ENCODE results near the gene ADGRA1.
A peak's percentile ranks its signal among the peaks of the same experiment; 100 is the strongest.

The ADGRA1 gene

GRCh38 chr10:133154996-133155778, 67.5 kb downstream of the ADGRA1 start:
- DNase-seq = no peak

GRCh38 chr10:133156674-133157579, 69.2 kb downstream of the ADGRA1 start:
- no peak for DNase-seq

- DNase-seq = no peak
Measured at GRCh38 chr10:133157662-133158436, 70.1 kb downstream of the ADGRA1 start.

- no peak for DNase-seq
Measured at GRCh38 chr10:133158437-133158755, 70.7 kb downstream of the ADGRA1 start.

GRCh38 chr10:133158756-133159610, 71.3 kb downstream of the ADGRA1 start:
- no peak for DNase-seq

- no peak for DNase-seq
Measured at GRCh38 chr10:133159611-133159949, 71.9 kb downstream of the ADGRA1 start.

GRCh38 chr10:133159950-133160825, 72.5 kb downstream of the ADGRA1 start, which contains the start of gene KNDC1:
Gene KNDC1, plus strand, starts transcription at chr10:133160219. Its CDS starts 249 bp downstream, at chr10:133160468.
- peak; percentile 8 for DNase-seq

GRCh38 chr10:133160826-133161471, 73.2 kb downstream of the ADGRA1 start:
- no peak for DNase-seq

- no peak for DNase-seq
Measured at GRCh38 chr10:133161486-133162109, 73.9 kb downstream of the ADGRA1 start.

GRCh38 chr10:133162178-133162909, 74.6 kb downstream of the ADGRA1 start:
- no peak for DNase-seq

- DNase-seq = no peak
Measured at GRCh38 chr10:133162910-133163856, 75.5 kb downstream of the ADGRA1 start.

- DNase-seq = no peak
Measured at GRCh38 chr10:133163889-133164815, 76.4 kb downstream of the ADGRA1 start.

- no peak for DNase-seq
Measured at GRCh38 chr10:133164816-133165555, 77.3 kb downstream of the ADGRA1 start.

- DNase-seq = no peak
Measured at GRCh38 chr10:133165556-133166503, 78.1 kb downstream of the ADGRA1 start.

GRCh38 chr10:133166504-133166827, 78.7 kb downstream of the ADGRA1 start:
- DNase-seq = no peak
